T-helper 9 cell (primary cell): ENCODE results near the gene SCFD2.
"Not testable (repeated sequence)": the region's sequence is repeated elsewhere in the genome, so short reads cannot be mapped to it uniquely, and the experiment has no call there.

Experiments
- DNase-seq: peaks from one replicate; pipeline ENCODE4 v3.0.0-alpha.2; 2020

The SCFD2 gene

GRCh38 chr4:53094040-53094439, 271.8 kb downstream of the SCFD2 start:
- no peak for DNase-seq

DNA sequence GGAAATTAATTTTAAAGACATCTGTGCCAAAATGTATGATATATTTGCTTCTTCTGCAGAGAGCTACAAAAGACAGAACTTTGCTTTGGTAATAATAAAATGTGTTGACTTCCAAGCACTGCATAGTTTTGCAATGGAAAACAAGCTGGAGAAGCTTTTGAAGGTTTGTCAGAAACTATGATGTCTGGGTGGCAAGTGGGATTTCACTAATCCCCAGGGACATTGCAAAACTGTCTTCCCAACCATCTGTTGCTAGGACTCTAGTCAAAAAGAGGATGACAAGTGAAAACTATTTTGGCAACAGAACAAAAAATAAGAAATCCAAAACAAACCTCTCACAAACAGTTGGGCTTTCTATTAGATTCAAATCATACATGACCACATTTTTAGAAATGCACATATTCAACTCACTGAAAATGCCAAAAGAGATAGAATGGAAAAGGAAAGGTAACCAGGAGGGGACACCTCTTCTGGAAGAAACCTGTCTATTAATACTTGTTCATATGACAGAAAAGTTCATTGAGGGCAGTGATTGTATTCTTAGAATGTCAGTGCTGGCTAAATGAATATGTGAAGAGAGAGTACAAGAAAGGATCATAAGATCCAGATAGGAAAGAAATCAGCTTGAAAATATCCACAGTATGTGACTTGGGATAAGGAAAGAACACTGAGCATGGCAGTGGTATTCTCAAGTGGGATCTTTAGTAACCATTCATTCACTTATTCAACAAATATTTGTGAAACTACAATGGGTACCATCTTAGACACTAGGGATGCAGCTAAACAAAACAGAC, 275.7 kb downstream of the SCFD2 start:
- no peak for DNase-seq

DNA sequence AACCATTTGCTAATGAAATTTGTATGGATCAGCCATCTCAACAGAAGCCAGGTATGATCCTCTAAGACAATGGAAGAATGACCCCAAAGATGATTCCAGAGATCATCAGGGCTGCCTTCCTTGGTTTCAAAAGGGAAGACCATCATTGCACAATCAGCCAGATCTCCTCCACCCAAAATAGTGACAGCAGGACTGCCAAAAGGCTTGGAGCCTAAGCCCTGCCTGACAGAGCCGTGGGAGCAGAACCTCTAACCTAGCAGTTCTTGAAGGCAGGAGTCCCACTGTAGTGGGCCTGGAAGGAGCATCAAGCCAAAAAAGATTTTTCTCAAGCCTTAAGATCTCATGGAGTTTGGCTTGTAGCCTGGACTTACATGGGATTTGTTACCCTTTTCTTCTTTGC, 277.7 kb downstream of the SCFD2 start:
- DNase-seq: no peak

GRCh38 chr4:53076374-53076958, 289.4 kb downstream of the SCFD2 start:
- no peak for DNase-seq

- no peak for DNase-seq
Observed at GRCh38 chr4:53075162-53075785, 290.6 kb downstream of the SCFD2 start.

DNA sequence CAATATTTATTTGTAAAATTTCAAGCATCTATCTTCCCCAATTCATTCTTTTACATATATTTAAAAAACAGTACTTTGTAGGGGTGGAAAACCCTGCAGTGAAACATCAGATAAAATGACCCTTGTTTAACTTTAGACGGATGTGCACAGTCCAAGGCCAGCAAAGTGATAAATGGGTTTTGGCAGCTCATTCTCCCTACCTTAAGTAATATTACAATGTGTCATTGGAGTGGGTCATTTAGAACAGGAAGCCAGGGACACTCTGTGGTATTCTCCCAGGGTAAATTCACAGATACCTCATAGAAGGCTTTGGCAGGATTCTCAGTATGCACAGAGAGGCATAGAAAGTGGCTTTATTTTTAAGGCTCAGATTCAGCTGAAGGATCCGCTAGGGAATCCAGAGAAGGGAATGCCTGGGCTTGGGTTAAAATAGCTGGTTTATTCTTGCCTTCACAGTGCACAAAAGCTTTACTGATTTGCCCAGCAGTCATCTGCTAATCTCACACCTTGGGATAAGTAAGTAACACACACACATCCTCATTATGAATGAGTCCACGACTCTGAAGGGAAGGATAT, 297.0 kb downstream of the SCFD2 start:
- DNase-seq: no peak

- no peak for DNase-seq
Observed at GRCh38 chr4:53067125-53067802, 298.6 kb downstream of the SCFD2 start.

- no peak for DNase-seq
Observed at GRCh38 chr4:53066155-53066554, 299.7 kb downstream of the SCFD2 start.

DNA sequence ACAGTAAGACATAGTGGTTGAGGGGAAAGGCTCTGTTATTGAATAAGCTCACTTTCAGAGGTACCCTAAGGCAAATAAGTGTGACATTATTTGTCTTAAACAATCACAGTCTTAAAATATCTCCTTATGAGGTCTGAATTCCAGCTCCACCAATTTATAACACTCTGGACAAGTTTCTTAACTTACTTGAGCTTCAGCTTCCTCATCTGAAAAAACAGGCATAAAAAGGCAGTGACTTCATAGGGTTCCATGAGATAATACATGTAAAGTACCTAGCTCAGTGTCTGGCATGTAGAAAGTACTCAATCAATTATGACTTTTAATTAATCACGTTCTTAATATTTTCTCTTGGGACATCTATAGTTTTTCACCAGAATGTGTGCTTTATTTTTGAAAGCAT, 301.3 kb downstream of the SCFD2 start:
- DNase-seq: no peak

DNA sequence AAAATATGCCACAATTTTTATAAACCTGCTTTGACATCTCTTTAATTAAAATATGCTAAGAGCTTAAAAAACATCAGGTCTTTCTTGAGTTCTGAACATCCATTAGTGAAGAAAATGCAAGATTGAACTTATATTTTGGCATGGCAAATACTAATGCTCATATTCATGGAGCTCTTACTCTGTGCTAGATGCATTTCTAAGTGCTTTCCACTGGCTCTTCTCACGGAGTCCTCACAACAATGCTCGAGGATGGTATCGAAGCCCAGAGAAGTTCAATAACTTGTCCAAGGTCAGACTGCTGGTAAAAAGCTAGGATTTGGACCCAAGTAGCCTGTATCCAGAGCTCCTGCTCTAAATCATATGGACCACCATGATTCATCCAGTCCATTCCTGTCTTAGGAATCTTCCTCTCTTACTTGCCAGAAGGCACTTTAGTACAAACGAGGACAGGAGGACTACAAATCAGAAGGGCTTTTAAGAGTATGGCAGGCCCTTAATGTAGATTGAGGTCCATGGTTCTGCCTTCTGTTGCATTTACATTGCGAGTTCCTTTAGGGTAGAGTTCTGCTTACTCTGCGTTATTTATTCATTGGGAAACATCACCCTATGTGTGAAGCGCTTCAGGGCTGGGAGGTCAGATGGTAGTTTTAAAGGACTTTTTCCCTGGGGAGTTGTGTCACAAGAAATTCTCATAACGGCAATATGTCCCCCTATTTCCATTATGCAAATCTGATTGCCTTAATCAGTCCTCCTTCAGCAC, 304.6 kb downstream of the SCFD2 start:
- DNase-seq: no peak

DNA sequence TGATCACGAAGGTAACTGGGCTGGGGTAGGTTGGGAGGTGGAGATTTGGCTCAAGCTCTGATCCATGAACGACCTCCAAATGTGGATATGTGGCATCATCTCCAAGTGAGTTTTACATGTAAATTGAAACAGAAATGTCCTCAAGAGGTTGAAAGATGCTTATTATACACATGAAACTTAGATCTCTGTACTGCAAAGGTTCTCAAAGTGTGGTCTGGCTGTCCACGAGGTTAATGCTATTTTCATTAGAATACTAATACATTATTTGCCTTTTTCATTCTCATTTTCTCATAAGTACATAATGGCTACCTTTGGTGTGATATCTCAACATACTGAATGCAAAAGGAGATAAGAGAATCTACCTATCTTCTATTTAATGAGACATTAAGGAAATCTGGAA, 305.6 kb downstream of the SCFD2 start:
- no peak for DNase-seq

- no peak for DNase-seq
Observed at GRCh38 chr4:53059871-53060270, 306.0 kb downstream of the SCFD2 start.

DNA sequence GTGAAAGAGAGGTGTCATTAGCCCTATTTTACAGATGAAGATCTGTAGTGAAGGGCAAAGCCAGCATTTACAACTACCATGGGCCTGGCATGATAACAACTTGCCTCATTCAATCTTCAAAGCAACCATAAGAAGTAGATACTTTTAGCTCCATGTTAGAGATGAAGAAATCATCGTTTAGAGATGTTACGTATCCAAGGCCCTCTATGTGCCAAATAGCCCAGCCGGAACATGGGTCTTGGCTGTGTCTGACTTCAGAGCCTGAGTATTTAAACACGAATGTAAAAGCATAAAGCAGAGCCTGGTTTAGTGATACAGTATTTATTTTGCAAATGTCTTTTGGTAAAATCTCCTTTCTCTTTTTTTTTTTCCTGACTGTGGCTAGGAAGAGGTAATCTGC, 306.6 kb downstream of the SCFD2 start:
- no peak for DNase-seq

- no peak for DNase-seq
Observed at GRCh38 chr4:53057679-53058078, 308.2 kb downstream of the SCFD2 start.

GRCh38 chr4:53057108-53057507, 308.8 kb downstream of the SCFD2 start:
- DNase-seq: not testable (repeated sequence)

GRCh38 chr4:53055716-53056403, 310.0 kb downstream of the SCFD2 start:
- no peak for DNase-seq

DNA sequence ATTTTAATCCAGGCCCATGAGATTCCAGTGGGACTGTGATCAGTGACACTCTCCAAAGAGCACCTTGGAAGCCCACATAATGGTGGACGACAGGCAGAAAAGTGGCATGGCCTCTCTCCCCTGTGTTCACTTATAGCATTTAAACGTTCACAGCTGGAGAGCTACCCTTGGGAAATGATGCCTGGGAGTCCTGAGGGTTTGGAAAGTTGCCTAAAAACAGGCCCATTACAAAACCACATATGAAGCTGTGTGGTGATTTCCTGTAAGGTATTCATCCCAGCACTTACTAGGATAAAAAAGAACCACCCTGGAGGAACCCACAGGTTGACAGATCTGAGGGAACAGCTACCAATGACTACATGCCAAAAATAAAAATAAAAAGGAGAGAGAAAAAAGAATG, 310.6 kb downstream of the SCFD2 start:
- DNase-seq: no peak

- no peak for DNase-seq
Observed at GRCh38 chr4:53050361-53050774, 315.5 kb downstream of the SCFD2 start.

GRCh38 chr4:53049528-53049927, 316.3 kb downstream of the SCFD2 start:
- DNase-seq: no peak

DNA sequence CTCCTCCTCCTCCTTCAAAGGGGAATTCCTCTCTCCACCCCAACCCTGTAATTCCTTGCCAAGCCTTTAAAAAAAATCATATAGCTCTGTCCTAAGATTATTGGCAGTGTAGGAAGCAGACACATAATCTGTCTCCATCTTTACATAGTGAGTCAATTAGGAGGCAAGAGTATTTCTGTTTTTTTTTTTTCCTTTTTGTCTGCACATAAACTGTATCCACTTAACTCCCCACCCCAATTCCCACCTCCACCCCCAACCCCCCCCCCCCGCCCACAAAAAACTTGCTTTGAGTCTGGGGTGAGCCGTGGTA, 321.3 kb downstream of the SCFD2 start:
- DNase-seq: no peak

- no peak for DNase-seq
Observed at GRCh38 chr4:53043891-53044650, 321.8 kb downstream of the SCFD2 start.
